HepG2 (cell line): ENCODE measurements around the gene SRSF1. TPM values are rescaled to one million over a fixed set of nuclear protein-coding genes. Genes with fewer than 3 reads are reported as not detected.

Experiments used
- ATF7-NPFF ChIP-seq: sonication (generic); formaldehyde crosslinking; IDR thresholded peaks from 2 replicates; pipeline ENCODE4 v1.8.1; 2023; ENCODE audit warnings: mild to moderate bottlenecking, low read depth, missing genetic modification reagents, moderate library complexity
- BCL6 ChIP-seq: IDR thresholded peaks from 2 replicates; pipeline ENCODE4 v1.6.1; 2016; ENCODE audit warnings: missing genetic modification reagents, missing compliant biosample characterization
- BORCS8-MEF2B ChIP-seq: sonication (generic); formaldehyde crosslinking; IDR thresholded peaks from 2 replicates; pipeline ENCODE4 v1.8.0; 2022; ENCODE audit warnings: mild to moderate bottlenecking, missing genetic modification reagents
- FOXA3 ChIP-seq: IDR thresholded peaks from 2 replicates; pipeline ENCODE4 v1.6.1; 2016; ENCODE audit warnings: missing genetic modification reagents, missing compliant biosample characterization
- GATAD1 ChIP-seq: IDR thresholded peaks from 2 replicates; pipeline ENCODE4 v1.6.1; 2016; ENCODE audit warnings: missing genetic modification reagents, missing compliant biosample characterization
- GATAD2A ChIP-seq: IDR thresholded peaks from 2 replicates; pipeline ENCODE4 v1.6.1; 2016
- GTF3A ChIP-seq: sonication (generic); formaldehyde crosslinking; conservative IDR thresholded peaks from 2 replicates; pipeline ENCODE4 v1.4.0; 2020; ENCODE audit warnings: mild to moderate bottlenecking, missing genetic modification reagents
- HNF1A ChIP-seq, 2 experiments: sonication (generic) in 1 of 2; formaldehyde crosslinking in 1 of 2; IDR thresholded peaks; 2 replicates each; pipeline versions ENCODE4 v1.4.0 to v1.6.1; 2016 to 2020; ENCODE audit warnings: borderline replicate concordance in 1 of 2, low read depth in 1 of 2, mild to moderate bottlenecking in 1 of 2, missing genetic modification reagents in 1 of 2
- HNRNPLL ChIP-seq: fragments of 200-400 bp; formaldehyde crosslinking; IDR thresholded peaks from 2 replicates; pipeline ENCODE4 v1.6.1; 2017; ENCODE audit warnings: mild to moderate bottlenecking, low read depth, low read length; ENCODE audit not compliant: poor library complexity, severe bottlenecking
- KLF11 ChIP-seq: IDR thresholded peaks from 2 replicates; pipeline ENCODE4 v1.6.1; 2016; ENCODE audit warnings: missing compliant biosample characterization
- KLF6 ChIP-seq: IDR thresholded peaks from 2 replicates; pipeline ENCODE4 v1.8.0; 2016; ENCODE audit warnings: missing biosample characterization, missing genetic modification reagents
- NCOA2 ChIP-seq: sonication (generic); formaldehyde crosslinking; IDR thresholded peaks from 2 replicates; pipeline ENCODE4 v1.8.0; 2022; ENCODE audit warnings: inconsistent platforms
- NFE2 ChIP-seq: sonication (generic); formaldehyde crosslinking; IDR thresholded peaks from 2 replicates; pipeline ENCODE4 v1.4.0; 2020; ENCODE audit warnings: missing genetic modification reagents
- PHF21A ChIP-seq: sonication (generic); formaldehyde crosslinking; IDR thresholded peaks from 2 replicates; pipeline ENCODE4 v1.5.0; 2020; ENCODE audit warnings: mild to moderate bottlenecking, missing genetic modification reagents
- PRDM4 ChIP-seq: sonication (generic); formaldehyde crosslinking; IDR thresholded peaks from 2 replicates; pipeline ENCODE4 v1.9.0; 2021; ENCODE audit warnings: missing genetic modification reagents, borderline replicate concordance
- RBAK ChIP-seq: sonication (generic); formaldehyde crosslinking; IDR thresholded peaks from 2 replicates; pipeline ENCODE4 v1.5.1; 2020; ENCODE audit warnings: mild to moderate bottlenecking, missing genetic modification reagents
- SAP130 ChIP-seq: IDR thresholded peaks from 2 replicates; pipeline ENCODE4 v1.6.1; 2016; ENCODE audit warnings: low read depth
- SOX13 ChIP-seq, 3 experiments: fragments of 450-650 bp in 1 of 3; sonication (generic) in 1 of 3; formaldehyde crosslinking in 1 of 3; IDR thresholded peaks in 2 of 3; conservative IDR thresholded peaks in 1 of 3; 2 replicates each; pipeline versions ENCODE4 v1.5.0 to v1.6.1; 2016 to 2020; ENCODE audit warnings: antibody characterized with exemption in 1 of 3, mild to moderate bottlenecking in 1 of 3, missing compliant biosample characterization in 1 of 3, missing genetic modification reagents in 1 of 3, moderate library complexity in 1 of 3
- SOX5 ChIP-seq: IDR thresholded peaks from 2 replicates; pipeline ENCODE4 v1.6.1; 2016; ENCODE audit warnings: borderline replicate concordance
- SPEN ChIP-seq: sonication (generic); formaldehyde crosslinking; IDR thresholded peaks from 2 replicates; pipeline ENCODE4 v1.5.1; 2020; ENCODE audit warnings: low read depth, mild to moderate bottlenecking, missing genetic modification reagents
- THAP11 ChIP-seq: IDR thresholded peaks from 2 replicates; pipeline ENCODE4 v1.6.1; 2016; ENCODE audit warnings: missing biosample characterization, missing genetic modification reagents
- ZNF12 ChIP-seq: sonication (generic); formaldehyde crosslinking; IDR thresholded peaks from 2 replicates; pipeline ENCODE4 v1.5.0; 2020; ENCODE audit warnings: missing genetic modification reagents
- ZNF589 ChIP-seq: sonication (generic); formaldehyde crosslinking; conservative IDR thresholded peaks from 2 replicates; pipeline ENCODE4 v1.8.0; 2022; ENCODE audit warnings: mild to moderate bottlenecking, moderate library complexity, missing genetic modification reagents
- ZNF891 ChIP-seq: sonication (generic); formaldehyde crosslinking; IDR thresholded peaks from 2 replicates; pipeline ENCODE4 v1.5.0; 2020; ENCODE audit warnings: mild to moderate bottlenecking, missing genetic modification reagents
- ZSCAN29 ChIP-seq: sonication (generic); formaldehyde crosslinking; conservative IDR thresholded peaks from 2 replicates; pipeline ENCODE4 v1.4.0; 2020; ENCODE audit warnings: mild to moderate bottlenecking, missing genetic modification reagents
- polyA plus RNA-seq, 8 experiments: library from polyadenylated mRNA; depleted of rRNA in 3 of 8; stranded (reverse) in 7 of 8; unstranded in 1 of 8; fragments of >200 nt; fragmentation: Illumina TruSeq in 4 of 8; extraction: Trizol in 4 of 8; gene quantifications; 2 replicates each; pipeline versions ENCODE4 v1.2.1 to v1.2.3, GENCODE V29; 2011 to 2016; ENCODE audit warnings: low read depth in 4 of 8, missing spikeins in 1 of 8, mixed read lengths in 1 of 8; ENCODE audit not compliant: insufficient read depth in 1 of 8
- total RNA-seq, 5 experiments: library from RNA; depleted of rRNA; stranded (reverse); fragments of >200 nt; fragmentation: Illumina TruSeq; extraction: Trizol; gene quantifications; 2 replicates each; pipeline ENCODE4 v1.2.3, GENCODE V29; 2016; ENCODE audit warnings: low read depth in 1 of 5

Gene SRSF1
- total and polyA plus RNA-seq, 2 of the 13 experiments (the other 11 are each of a cell fraction or from before 2014, with no cell fraction given) = 142 to 445 TPM

DNA sequence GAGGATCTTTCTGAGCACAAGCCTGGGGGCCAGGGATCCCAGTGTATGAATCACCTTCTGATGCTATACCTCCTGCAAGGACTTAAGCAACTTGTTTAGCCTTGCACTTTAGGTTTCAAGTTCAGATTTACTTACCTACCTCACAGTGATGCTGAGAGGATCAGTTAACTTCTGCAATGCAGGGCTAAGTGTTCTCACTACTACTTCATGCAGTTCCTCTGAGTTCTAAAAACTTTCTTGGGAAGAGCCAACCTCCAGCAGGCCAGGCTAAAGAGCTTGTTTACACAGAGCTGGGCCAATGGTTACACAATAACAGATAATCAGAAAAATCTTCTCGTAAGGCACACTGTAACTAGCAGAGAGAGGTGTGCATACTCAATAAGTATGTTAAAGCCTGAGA lies 32.0 kb downstream of the SRSF1 start (continued):
- no peak for TF ChIP-seq HNF1A (IDR thresholded peaks at IDR 0.05; ENCODE audit: low read depth)
- TF ChIP-seq HNF1A (CRISPR knock-in tag; IDR thresholded peaks at IDR 0.05; ENCODE audit: borderline replicate concordance) = peak; percentile 19; the same call in 1 of the 2 replicates
- no peak for TF ChIP-seq NFE2 (CRISPR knock-in tag)
- TF ChIP-seq SPEN (CRISPR knock-in tag) = no peak
- peak; percentile 40; the same call in 1 of the 2 replicates for TF ChIP-seq PHF21A (CRISPR knock-in tag)
- TF ChIP-seq KLF11 (CRISPR knock-in tag) = 0 out of 2 replicates have a peak, but pooled peaks have one; percentile 52
- TF ChIP-seq HNRNPLL = no peak
- no peak for TF ChIP-seq ATF7-NPFF (CRISPR knock-in tag)
- TF ChIP-seq SOX13 (IDR thresholded peaks at IDR 0.05) = no peak
- peak in 1 of 2 experiments; percentile 52; a peak in 1 of 4 replicates for TF ChIP-seq SOX13 (CRISPR knock-in tag; conservative IDR thresholded peaks at IDR 0.05 in 1 of 2, IDR thresholded peaks at IDR 0.05 in 1 of 2)
- 0 out of 2 replicates have a peak, but pooled peaks have one; percentile 23 for TF ChIP-seq ZNF12 (CRISPR knock-in tag)
- no peak for TF ChIP-seq ZNF589 (CRISPR knock-in tag)
- no peak for TF ChIP-seq RBAK
- no peak for TF ChIP-seq BORCS8-MEF2B
- peak; percentile 77 for TF ChIP-seq SAP130 (CRISPR knock-in tag)
- TF ChIP-seq GATAD1 (CRISPR knock-in tag) = no peak
- TF ChIP-seq PRDM4 (CRISPR knock-in tag) = no peak
- TF ChIP-seq FOXA3 = peak; percentile 99
- TF ChIP-seq GATAD2A = peak; percentile 92
- no peak for TF ChIP-seq ZNF891 (CRISPR knock-in tag)
- peak; percentile 59; the same call in 1 of the 2 replicates for TF ChIP-seq KLF6 (CRISPR knock-in tag)
- no peak for TF ChIP-seq GTF3A (CRISPR knock-in tag)
- no peak for TF ChIP-seq ZSCAN29 (CRISPR knock-in tag)
- peak; percentile 49; the same call in 1 of the 2 replicates for TF ChIP-seq THAP11 (CRISPR knock-in tag)
- peak; percentile 49; the same call in 1 of the 2 replicates for TF ChIP-seq SOX5 (CRISPR knock-in tag)
- TF ChIP-seq BCL6 = peak; percentile 70
- TF ChIP-seq NCOA2 = peak; percentile 66
